Measurements from ENCODE around the gene PLXDC2.
"Not testable (repeated sequence)": the region's sequence is repeated elsewhere in the genome, so short reads cannot be mapped to it uniquely, and the experiment has no call there.

The PLXDC2 gene

DNA sequence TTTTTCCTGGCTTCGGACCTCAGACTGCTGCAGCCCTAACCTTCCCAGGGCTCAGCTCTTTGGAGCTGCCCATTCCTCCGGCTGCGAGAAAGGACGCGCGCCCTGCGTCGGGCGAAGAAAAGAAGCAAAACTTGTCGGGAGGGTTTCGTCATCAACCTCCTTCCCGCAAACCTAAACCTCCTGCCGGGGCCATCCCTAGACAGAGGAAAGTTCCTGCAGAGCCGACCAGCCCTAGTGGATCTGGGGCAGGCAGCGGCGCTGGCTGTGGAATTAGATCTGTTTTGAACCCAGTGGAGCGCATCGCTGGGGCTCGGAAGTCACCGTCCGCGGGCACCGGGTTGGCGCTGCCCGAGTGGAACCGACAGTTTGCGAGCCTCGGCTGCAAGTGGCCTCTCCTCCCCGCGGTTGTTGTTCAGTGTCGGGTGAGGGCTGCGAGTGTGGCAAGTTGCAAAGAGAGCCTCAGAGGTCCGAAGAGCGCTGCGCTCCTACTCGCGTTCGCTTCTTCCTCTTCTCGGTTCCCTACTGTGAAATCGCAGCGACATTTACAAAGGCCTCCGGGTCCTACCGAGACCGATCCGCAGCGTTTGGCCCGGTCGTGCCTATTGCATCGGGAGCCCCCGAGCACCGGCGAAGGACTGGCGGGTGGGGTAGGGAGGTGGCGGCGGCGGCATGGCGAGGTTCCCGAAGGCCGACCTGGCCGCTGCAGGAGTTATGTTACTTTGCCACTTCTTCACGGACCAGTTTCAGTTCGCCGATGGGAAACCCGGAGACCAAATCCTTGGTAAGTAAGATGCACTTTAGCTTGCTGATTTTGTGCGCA is at the start of gene PLXDC2:
TSS of gene PLXDC2 (plus strand) at position 22 of the 820 bp plus-strand sequence.
- ATAC-seq, result no peak

DNA sequence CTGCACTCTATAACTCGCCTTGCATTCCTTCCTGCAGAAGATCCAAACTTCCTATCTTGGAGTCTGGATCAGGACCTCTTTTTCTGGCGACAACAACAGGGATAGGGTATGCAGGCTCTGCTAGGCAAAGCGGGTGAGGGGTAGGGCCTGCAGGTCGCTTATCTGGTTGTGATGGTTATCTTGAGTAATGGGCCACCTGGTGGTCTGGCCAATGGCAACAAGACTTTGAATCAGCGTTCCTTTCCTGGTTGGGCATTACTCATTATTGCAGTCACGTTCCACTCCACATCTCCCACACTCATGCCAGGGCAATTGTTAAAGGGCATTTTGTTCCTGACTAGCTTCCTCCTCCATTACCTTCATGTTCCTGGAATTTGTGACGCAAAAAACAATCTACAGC is 48.4 kb upstream of the PLXDC2 start:
- no peak for ATAC-seq

DNA sequence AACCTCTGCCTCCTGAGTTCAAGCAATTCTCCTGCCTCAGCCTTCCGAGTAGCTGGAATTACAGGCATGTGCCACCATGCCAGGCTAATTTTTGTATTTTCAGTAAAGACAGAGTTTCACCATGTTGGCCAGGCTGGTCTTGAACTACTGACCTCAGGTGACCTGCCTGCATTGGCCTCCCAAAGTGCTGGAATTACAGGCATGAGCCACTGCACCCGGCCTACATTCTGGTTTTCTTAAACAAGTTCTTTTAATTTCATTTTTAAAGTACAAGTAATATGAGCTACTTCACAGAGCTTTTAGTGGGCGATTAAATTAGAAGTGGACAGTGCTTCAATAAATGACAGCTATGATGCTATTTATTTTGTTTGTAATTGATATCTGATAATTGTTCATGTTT is 46.4 kb upstream of the PLXDC2 start:
- not testable (repeated sequence) for ATAC-seq

DNA sequence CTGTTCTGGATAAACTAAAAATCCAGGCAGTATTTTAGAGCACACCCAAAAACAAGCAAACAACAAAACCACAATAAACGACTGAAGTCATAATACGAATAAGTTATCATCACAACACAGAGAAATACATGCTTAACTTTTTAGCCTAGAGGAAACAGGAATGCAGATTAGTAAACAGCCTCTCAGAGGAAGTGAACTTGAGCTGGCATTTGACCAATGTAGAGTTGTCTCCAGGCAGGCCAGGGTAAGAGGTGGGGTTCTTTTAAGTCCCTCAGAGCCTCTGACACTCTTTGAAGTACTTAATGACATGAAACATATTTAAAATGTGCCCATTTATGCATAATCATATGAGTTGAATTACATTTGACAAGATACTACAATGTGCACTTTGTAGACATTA is 43.3 kb upstream of the PLXDC2 start:
- no peak for ATAC-seq

DNA sequence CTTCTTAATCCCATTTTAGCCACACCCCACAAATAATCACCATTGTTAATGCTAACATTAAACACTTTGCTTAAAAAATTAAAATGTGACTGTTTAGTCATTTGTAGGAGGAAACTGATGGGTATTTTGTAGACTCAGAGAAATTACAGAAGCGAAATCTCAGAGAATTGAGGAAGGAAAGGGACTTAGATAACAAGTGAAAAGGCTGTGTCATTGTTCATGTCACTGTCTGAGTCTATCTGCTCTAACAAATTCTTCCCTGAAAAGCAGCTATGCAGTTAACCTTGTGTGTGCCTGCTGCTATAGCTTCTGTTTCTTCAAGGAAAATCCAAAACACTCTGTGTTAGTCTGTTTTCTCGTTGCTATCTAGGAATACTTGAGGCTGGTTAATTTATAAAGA is 40.9 kb upstream of the PLXDC2 start:
- ATAC-seq, result no peak

DNA sequence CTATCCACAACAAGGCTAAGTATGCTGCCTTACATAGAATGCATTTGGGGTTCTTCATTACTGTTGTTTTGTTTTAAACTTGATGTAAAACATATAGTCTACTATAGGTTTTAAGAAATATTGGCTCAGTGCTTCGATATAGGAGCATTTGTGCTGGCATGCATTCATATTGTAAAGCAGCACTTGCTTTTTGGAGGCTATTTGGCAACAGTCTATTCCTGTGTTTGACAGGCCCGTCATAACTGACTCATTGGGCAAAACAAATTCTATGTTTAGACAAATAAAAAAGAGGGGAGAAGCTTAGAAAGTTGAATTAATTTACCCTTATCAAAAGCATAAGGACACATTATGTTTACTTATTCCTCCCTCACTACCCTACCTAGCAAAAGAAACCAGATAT is 38.4 kb upstream of the PLXDC2 start:
- no peak for ATAC-seq

DNA sequence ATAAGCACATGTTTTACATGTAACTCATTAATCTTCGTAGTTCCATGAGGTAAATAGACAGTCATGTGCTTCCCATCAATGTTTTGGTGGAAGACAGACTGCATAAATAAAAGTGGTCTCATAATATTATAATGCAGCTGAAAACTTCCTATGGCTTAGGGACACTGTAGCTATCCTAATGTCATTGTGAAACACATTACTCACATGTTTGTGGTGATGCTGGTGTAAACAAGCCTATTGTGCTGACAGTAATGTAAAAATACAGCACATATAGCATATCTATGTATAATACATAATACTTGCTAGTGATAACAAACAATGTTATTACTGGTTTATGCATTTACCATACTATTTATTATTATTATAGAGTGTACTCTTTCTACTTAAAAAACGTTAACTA is 37.2 kb upstream of the PLXDC2 start:
- ATAC-seq, result no peak

DNA sequence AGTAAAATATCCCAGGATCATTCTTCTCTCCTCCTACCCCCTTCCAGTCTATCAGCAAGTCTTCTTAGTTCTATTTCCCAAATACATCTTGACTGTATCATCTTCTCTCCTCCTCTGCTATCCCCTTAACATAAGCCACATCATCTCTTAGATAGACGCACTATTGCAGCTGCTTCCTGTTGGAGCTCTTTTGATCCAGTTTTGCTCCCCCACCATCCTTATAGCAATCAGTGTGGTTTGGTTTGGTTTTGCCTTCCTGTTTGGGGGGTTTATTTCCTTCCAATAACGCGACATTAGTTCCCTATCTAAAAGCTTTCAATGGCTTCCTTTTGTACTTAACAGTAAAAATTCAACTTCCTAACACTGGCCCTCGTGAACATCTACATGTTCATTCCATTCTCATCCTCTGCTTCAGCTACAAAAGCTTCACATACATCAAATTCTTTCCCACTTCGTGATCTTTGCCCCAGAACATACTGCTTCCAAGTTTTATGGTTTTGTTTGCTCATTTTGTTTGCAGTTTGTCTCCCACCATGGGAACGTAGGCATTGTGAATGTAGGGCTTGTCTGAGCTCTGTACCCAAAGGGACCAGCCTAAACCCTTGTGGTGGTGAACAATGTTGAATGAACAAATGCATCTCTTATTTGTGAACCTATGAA is 33.7 kb upstream of the PLXDC2 start:
- ATAC-seq, result no peak

DNA sequence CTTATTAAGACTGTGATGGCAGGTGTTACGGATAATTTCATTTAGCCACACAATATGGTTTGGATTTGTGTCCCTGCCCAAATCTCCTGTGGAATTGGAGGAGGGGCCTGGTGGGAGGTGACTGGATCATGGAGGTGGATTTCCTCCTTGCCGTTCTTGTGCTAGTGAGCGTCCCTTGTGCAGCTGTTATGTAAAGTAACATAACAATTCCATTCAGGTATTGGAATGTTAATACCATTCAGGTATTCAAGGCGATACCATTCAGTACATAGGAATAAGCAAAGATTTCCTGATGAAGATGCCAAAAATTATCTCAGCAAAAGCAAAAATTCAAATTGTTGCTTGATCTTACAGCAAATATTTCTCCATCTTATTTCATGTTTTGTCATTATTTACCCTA is 32.5 kb upstream of the PLXDC2 start:
- no peak for ATAC-seq

DNA sequence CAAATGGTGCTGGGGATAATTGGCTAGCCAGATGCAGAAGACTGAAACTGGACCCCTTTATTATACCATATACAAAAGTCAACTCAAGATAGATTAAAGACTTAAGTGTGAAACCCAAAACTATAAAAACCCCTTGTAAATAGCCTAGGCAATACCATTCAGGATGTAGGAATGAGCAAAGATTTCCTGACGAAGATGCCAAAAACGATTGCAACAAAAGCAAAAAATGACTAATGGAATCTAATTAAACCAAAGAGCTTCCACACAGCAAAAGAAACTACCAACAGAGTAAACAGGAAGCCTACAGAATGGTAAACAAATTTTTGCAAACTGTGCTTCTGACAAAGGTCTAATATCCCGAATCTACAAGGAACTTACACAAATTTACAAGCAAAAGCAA is 30.9 kb upstream of the PLXDC2 start:
- ATAC-seq, result no peak

DNA sequence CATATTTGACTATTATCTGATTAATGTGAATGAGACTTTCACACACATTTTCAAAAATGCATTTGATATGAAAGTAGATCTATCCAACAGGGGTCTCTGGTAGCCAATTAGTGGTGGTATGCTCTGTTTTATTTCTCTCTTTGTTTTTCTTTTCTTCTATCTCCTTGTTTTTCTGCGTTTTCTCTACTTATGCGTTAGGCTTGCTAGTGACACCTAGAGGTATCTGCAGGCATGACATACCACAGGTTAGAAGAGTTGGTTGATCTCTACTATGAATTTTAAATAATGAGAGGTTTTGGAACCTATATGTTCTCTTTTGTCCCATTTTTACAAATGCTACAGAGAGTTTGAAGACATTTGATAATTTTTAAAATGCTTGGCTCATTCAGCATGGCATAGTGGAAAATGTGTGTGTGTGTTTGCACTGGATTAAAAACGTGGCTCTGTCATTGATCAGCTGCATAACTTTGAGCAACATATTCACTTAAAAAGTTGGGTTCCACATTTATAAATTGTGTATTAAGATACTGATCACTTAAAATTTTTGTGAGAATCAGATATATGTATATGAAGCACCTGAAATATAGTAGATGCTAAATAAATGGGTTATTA is 28.1 kb upstream of the PLXDC2 start:
- no peak for ATAC-seq

DNA sequence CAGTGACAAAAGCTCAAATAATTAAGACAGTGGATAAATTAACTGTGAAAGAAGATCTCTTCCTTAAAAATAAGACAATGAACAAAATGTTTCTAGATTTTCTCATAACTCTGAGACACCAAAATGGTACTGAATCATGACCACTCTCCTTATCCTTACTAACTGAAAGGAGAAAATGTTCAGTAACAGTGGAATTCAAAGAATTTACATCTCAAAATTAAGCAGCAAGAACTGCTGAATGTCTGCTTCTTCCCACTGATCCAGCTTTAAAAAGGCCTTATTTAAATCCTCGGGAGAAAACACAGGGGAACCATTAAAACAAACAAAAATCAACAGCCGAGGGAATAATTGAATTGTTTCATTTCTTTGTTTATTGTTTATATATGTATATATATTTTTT is 27.3 kb upstream of the PLXDC2 start:
- no peak for ATAC-seq

DNA sequence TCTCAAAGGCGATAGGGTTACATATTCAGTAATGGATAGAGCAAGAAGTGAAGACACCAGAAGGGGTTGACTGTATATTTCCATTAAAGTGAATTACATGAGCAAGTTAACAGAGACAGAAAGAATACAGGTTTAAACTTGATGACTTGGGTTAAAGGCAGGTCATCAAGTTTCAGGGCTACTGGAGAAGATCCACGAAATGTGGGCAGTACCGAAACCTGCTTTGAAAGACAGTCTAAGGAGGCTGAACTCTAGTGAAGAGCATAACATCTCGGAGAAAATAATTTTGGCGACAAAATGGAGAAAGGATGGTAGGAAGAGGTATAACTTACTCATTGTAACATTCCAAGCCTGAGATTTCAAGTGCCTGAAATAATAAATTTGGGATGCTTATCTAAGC is 26.6 kb upstream of the PLXDC2 start:
- ATAC-seq, result no peak

DNA sequence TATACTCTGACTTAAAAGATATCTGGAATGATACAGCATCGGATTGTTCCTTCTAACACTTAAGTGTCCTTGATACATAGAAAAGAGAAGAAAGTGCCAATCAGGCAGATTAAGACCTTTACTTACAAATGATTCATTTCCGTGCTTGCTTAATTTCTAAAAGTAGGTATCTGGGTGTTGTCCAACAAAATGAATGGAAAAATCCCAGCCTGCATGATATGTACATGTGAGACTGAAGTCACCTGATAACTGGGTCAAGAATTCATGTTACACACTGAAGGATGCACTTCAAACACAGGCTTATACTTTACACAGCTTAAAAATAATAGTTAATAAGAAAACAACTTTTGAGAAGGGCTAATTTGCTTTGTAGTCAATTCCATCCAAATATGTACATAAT is 25.2 kb upstream of the PLXDC2 start:
- ATAC-seq, result no peak

DNA sequence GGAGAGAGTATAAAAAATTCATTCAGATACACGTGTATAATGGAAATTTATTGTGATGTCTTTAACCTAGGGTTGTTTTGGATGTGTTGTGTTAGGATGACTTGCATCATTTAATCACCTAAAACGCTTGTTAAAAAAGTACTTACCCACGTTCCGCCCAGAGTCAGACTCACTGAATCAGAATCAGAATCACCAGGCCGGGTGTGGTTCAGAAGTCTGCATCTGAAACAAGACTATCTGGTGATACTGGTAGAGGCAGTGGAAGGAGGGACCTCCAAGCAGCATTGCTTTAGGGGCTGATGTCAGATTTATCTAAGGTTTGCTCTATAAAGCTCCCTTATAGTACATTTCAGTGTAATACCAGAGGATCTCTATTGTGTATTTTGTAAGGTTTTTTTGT is 20.5 kb upstream of the PLXDC2 start:
- no peak for ATAC-seq

DNA sequence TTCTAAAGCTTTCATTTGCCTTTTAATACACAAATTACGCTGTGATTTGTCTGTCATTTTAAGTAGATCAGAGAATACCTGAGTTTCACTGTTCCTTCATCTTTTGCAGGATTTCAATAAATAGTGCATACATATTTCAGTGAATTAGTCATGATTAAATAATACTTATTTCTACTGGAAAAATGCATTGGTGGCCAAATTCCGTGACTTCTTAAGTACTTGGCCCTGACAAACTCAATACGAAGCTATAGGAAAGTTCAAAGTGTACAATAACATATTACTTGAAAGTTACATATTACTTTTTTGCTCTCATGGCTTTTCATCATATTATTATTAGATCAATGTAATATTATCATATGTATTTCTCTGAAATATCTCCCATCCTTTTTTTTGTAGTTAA is 16.1 kb upstream of the PLXDC2 start:
- no peak for ATAC-seq

DNA sequence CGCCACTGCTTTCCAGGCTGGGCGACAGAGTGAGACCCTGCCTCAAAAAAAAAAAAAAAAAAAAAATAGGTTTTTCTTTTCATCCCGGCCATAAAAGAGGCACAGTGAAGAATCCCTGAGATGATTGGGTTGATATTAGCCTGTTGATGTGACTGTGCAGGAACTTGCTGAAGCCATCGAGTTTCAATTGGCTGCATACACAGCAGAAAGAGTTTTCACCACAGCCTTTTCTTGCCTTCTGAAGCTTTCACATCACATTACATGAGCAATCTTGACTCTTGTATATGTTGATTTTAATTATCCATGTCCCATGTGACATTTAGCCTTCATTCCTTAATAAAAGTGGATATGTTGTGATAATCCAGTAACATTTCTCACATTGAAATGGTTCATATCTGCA is 14.9 kb upstream of the PLXDC2 start:
- no peak for ATAC-seq

DNA sequence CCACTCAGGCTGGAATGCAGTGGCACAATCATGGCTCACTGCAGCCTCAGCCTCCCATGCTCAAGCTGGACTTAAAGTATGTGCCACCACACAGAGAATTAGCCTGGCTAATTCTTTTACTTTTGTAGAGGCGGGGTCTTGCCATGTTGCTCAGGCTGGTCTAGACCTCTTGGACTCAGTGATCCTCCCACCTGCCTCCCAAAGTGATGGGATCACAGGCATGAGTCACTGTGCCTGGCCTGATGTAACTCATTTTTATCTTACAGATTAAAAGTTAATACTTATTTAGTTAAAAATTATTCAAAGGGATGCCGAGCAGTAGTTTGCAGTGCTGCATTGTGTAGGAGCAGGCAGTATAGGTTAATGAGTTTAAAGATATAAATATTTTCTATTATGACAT is 12.6 kb upstream of the PLXDC2 start:
- ATAC-seq, result no peak

DNA sequence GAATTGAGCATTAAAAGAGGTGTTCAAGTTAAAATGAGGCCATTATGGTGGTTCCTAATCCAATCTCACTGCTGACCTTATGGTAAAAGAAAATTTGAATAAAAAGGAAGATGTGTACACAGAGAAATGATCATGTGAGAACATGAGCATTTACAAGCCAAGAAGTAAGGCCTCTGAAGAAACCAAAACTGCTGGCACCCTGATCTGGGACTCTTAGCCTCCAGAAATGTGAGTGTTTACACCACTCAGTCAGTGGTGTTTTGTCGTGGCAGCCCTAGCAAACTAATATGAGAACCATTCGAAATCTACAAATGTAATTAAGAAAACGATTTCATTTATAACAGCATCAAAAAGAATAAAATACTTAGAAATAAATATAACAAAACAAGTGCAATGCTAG is 6.8 kb upstream of the PLXDC2 start:
- no peak for ATAC-seq

DNA sequence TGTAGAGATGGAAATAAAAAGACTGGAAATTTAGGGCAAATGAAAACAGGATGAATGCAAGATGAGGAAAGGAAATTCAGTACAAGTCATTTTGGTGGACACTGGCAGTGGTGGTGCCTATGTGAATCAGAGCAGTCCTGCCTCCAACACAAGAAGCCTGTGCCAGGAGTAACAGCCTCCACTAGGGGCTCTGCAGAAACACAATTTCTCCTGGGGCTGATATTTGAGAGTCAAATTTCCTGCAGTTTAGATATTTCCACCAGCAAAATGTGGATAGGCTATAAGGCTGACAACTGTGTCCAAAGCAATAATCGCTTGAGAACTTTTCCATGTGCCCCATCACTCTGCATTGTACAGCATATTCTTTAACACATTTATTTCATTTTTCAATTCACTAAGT is 4.7 kb upstream of the PLXDC2 start:
- no peak for ATAC-seq

DNA sequence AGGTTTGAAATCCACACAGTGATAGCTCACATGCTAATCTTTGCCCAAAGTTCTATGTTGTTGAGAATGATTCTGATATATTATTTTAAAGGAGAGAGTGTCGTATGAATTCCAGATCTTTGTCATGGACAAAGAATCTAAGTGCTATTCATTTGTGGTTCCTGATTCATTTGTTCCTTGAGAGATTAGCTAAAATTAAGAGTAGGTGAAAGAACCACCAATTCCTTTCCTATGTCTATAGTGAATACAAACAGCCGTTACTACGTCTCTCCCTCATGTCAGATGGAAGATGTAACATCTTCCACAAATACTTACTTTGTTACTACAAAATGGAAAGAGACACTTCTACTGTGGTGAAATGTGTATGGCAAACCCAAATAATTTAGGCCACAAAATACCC is 3.3 kb upstream of the PLXDC2 start:
- no peak for ATAC-seq

DNA sequence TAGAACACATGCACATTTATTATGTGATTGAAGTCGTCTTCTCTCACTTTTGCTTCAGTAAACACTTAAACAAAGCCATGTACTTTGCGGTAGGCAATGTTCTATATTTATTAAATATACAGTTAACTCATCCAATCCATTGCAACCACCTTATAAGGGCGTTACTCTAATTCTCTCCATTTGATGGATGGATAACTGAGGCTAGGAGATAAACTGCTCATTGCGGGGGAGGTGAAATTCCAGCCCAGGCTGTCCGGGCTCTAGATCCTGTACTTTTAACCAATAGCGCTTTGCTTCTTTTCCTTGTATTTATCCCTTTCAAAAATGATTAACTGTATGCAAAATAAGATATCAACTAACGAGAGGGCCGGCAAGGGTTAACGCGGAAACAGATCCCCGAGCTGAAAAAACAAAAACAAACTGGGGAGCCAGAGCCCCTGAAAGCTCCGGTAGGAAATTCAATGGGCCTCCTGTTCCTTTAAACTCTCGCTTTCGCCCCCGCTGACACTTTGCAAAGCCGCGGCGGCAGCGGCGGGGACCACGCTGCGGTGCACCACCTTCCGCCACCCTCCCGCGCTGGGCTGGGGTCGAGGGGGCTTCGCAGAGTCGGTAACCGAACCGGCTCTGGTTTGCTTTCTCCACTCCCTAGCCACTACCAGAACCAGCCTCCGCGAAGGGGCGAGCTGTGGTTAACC is 1.0 kb upstream of the PLXDC2 start:
- ATAC-seq, result no peak

DNA sequence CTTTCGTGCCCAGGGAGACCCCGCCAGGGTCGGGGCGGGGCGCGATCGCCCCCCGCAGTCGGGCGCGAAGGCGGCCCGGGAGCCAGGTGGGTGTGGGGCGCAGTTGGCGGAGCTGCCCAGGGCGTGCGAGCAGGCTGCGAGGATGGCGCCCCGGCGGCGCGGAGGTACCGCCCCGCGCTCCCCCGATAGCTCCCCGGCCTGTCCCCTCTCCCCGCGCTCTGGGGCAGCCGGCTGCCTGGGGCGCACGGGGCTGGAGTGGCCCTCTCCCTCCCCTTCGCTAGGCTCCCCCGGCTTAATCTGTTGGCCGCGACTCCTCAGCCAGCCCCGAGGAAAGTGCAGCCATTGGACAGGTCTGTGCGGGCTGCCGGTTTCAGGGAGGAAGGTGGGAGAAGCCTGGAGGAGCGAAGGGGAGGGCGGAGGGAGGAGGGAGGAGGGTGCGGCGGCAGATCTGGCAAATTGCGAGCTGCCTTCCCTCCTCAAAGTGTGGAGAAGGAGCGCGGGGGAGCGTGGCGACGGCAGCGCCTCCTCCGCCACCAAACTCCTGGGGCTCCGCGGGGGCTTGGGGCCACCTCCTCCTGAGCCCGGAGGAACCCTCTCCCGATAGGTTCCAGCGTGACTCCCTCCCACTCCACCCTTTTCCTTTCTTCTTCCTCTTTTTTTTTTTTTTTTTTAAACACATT is 361 bp upstream of the PLXDC2 start:
- no peak for ATAC-seq
